ENCODE results near the gene VANGL1.

Gene VANGL1

DNA sequence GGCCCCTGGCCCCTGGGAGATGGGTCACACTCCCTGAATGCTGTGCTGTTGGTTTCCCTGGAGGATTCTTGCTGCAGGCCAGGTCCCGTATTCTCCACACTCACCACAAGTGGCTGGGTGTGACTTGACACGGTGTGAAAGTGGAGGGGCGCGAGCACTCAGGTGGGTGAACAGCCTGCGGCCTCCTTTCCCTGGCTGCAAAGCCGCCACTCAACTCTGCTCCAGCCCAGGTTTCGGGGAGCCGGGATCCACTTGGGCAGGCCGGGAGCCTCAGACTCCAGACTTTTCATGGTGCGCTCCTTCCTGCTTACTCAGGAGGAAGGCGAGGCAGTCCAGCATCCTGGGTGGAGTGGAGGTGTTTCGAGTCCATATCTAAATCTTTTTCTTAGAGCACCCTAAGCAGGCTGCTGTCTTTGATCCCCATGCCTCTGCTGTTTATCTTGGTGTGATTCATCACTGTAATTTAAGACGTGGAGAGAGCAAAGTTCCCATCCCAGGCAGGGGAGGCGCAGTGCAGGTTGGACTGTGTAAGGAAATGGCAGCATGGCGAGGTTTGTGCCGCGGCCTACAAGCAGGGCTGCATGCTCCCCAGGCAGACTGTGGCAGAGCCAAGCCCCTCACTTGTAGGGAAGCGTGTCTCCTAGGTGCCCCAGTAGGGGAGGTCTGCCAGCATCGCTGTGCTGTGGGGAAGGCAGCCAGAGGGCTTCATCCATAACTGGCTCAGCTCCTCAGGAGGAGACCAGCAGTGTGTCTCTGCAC lies 29.6 kb downstream of the VANGL1 start:
- no peaks in the 10 kb centered on the region for H3K36me3 ChIP-seq (replicated peaks; ENCODE audit: insufficient read depth, low read length)

DNA sequence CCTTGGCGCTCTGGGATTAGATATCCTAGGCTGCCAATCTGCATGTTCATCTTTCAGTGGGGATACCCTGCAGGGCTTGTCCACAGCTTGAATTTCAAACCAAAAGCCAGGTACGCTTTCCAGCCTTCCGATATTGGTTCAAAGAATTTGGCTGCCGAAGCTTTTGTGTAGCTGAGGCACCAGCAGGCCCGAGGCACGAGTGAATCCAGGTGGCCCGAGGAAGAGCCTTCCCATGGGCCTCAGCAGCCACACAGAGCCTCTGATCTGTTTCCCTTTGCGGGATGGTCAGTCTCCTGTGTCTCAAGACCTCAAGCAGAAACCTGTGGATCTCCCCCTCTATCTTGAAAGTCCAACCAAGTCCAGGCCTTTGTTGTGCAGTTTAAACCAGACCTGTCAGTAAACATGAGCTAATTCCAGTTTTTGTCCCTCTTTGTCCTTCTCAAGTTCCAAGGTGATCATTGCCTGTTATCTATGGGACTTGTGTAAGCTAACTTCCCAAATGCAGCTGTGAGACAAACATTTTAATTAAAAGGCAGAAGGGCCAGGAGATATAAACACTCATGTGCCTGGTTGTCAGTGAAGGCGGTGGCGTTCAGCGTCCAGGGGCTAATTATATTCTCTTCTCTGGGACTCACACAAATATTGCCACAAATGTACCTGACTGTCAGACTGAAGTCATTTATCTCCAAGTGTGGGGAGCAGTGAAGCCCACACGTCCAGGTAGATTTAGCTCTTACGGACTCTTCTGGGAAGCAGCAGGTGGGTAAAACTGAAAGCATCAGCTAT lies 30.6 kb downstream of the VANGL1 start:
- Histone ChIP-seq H3K27me3 (replicated peaks; ENCODE audit: insufficient read depth, low read length) (no peaks in the 10 kb centered on the region), H3K9ac (ENCODE audit: low read length) (no peak overlapping the region), H3K9me3 (replicated peaks; ENCODE audit: insufficient read depth, low read length) (no peaks in the 10 kb centered on the region), H4K20me1 (ENCODE audit: insufficient read depth, low read length) (no peaks in the 10 kb centered on the region), H3K4me2 (ENCODE audit: low read depth, low read length) (no peak overlapping the region), H3K79me2 (ENCODE audit: low read length) (no peaks in the 10 kb centered on the region), H3K4me3 (ENCODE audit: low read length) (no peak overlapping the region), H3K4me1 (ENCODE audit: low read length) (0 out of 2 replicates have a peak, but pooled peaks cover 3% of the 10 kb centered on the region), H3K9me2 (replicated peaks; ENCODE audit: insufficient read depth, low read length) (no peaks in the 10 kb centered on the region), H2AFZ (ENCODE audit: low read length) (no peak overlapping the region), H3K27ac (ENCODE audit: low read length) (no peak overlapping the region), H3K36me3 (replicated peaks; ENCODE audit: insufficient read depth, low read length) (no peaks in the 10 kb centered on the region), H3F3A (ENCODE audit: insufficient read depth, low read length) (no peaks in the 10 kb centered on the region)
- no peak for DNase-seq
- no peak for TF ChIP-seq EZH2phosphoT487 (IDR thresholded peaks at IDR 0.05; ENCODE audit: low read length)
- TF ChIP-seq EZH2 (optimal IDR thresholded peaks at IDR 0.05; ENCODE audit: low read depth, low read length): no peak
- TF ChIP-seq, protein P1, sequence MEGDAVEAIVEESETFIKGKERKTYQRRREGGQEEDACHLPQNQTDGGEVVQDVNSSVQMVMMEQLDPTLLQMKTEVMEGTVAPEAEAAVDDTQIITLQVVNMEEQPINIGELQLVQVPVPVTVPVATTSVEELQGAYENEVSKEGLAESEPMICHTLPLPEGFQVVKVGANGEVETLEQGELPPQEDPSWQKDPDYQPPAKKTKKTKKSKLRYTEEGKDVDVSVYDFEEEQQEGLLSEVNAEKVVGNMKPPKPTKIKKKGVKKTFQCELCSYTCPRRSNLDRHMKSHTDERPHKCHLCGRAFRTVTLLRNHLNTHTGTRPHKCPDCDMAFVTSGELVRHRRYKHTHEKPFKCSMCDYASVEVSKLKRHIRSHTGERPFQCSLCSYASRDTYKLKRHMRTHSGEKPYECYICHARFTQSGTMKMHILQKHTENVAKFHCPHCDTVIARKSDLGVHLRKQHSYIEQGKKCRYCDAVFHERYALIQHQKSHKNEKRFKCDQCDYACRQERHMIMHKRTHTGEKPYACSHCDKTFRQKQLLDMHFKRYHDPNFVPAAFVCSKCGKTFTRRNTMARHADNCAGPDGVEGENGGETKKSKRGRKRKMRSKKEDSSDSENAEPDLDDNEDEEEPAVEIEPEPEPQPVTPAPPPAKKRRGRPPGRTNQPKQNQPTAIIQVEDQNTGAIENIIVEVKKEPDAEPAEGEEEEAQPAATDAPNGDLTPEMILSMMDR (IDR thresholded peaks at IDR 0.05; ENCODE audit: low read length): no peak

More for the DNA sequence above, 29.6 kb downstream of the VANGL1 start:
- no peak overlapping the region for H3K9ac ChIP-seq (ENCODE audit: low read length)
- H4K20me1 ChIP-seq (ENCODE audit: insufficient read depth, low read length): no peaks in the 10 kb centered on the region
- no peaks in the 10 kb centered on the region for H3K79me2 ChIP-seq (ENCODE audit: low read length)
- DNase-seq: no peak
- H3F3A ChIP-seq (ENCODE audit: insufficient read depth, low read length): no peaks in the 10 kb centered on the region
- no peak overlapping the region for H3K27ac ChIP-seq (ENCODE audit: low read length)
- H3K9me2 ChIP-seq (replicated peaks; ENCODE audit: insufficient read depth, low read length): no peaks in the 10 kb centered on the region
- TF ChIP-seq, protein P1 (IDR thresholded peaks at IDR 0.05; ENCODE audit: low read length): no peak
- TF ChIP-seq EZH2 (optimal IDR thresholded peaks at IDR 0.05; ENCODE audit: low read depth, low read length): no peak
- no peak for TF ChIP-seq EZH2phosphoT487 (IDR thresholded peaks at IDR 0.05; ENCODE audit: low read length)
- no peak overlapping the region for H3K4me3 ChIP-seq (ENCODE audit: low read length)
- H3K4me2 ChIP-seq (ENCODE audit: low read depth, low read length): no peak overlapping the region
- H2AFZ ChIP-seq (ENCODE audit: low read length): no peak overlapping the region
- H3K27me3 ChIP-seq (replicated peaks; ENCODE audit: insufficient read depth, low read length): no peaks in the 10 kb centered on the region
- H3K9me3 ChIP-seq (replicated peaks; ENCODE audit: insufficient read depth, low read length): no peaks in the 10 kb centered on the region
- 0 out of 2 replicates have a peak, but pooled peaks cover 3% of the 10 kb centered on the region for H3K4me1 ChIP-seq (ENCODE audit: low read length)

GRCh38 chr1:115676498-115677181 lies 34.9 kb downstream of the VANGL1 start:
- no peak overlapping the region for H3K9ac ChIP-seq (ENCODE audit: low read length)

More at GRCh38 chr1:115676498-115677181, 34.9 kb downstream of the VANGL1 start:
- H3K27ac ChIP-seq (ENCODE audit: low read length): no peak overlapping the region
- no peak overlapping the region for H3K4me3 ChIP-seq (ENCODE audit: low read length)
- H3K79me2 ChIP-seq (ENCODE audit: low read length): no peaks in the 10 kb centered on the region
- no peak overlapping the region for H3K4me2 ChIP-seq (ENCODE audit: low read depth, low read length)
- H3K9me2 ChIP-seq (replicated peaks; ENCODE audit: insufficient read depth, low read length): no peaks in the 10 kb centered on the region
- H4K20me1 ChIP-seq (ENCODE audit: insufficient read depth, low read length): no peaks in the 10 kb centered on the region
- TF ChIP-seq, protein P1 (IDR thresholded peaks at IDR 0.05; ENCODE audit: low read length): no peak
- TF ChIP-seq EZH2 (optimal IDR thresholded peaks at IDR 0.05; ENCODE audit: low read depth, low read length): no peak
- TF ChIP-seq EZH2phosphoT487 (IDR thresholded peaks at IDR 0.05; ENCODE audit: low read length): no peak
- no peak for DNase-seq
- no peak overlapping the region for H2AFZ ChIP-seq (ENCODE audit: low read length)
- H3K27me3 ChIP-seq (replicated peaks; ENCODE audit: insufficient read depth, low read length): no peaks in the 10 kb centered on the region
- H3K36me3 ChIP-seq (replicated peaks; ENCODE audit: insufficient read depth, low read length): no peaks in the 10 kb centered on the region
- H3K4me1 ChIP-seq (ENCODE audit: low read length): no peaks in the 10 kb centered on the region
- H3F3A ChIP-seq (ENCODE audit: insufficient read depth, low read length): no peaks in the 10 kb centered on the region
- H3K9me3 ChIP-seq (replicated peaks; ENCODE audit: insufficient read depth, low read length): no peaks in the 10 kb centered on the region
